Esophagus mucosa (tissue), 1 donor: ENCODE measurements around the gene C2orf76. TPM values are rescaled to one million over a fixed set of nuclear protein-coding genes. Genes with fewer than 3 reads are reported as not detected.

Experiments used
- ATAC-seq: fragments of 200-7000 bp; cut with Tn5 transposase; one replicate; pipeline ENCODE4 v1.9.1; 2020
- total RNA-seq: library from RNA; stranded (reverse); gene quantifications from one replicate; pipeline ENCODE4 v1.2.4, GENCODE V29; 2023
- donor health status: DM: yes; HTN: yes; CAD: no.

C2orf76 gene
- total RNA-seq, 1 donor from 2014 or later, result 8.0 TPM

- ATAC-seq, result no peak
These were observed 28.9 kb downstream of the C2orf76 start for GRCh38 chr2:119337749-119338148.

- ATAC-seq, result no peak
These were observed 32.8 kb downstream of the C2orf76 start for GRCh38 chr2:119333833-119334232.

- peak; percentile 82 for ATAC-seq
These were observed 33.3 kb downstream of the C2orf76 start for GRCh38 chr2:119333360-119333759.

GRCh38 chr2:119332953-119333352 lies 33.7 kb downstream of the C2orf76 start:
- no peak for ATAC-seq

- no peak for ATAC-seq
These were observed 39.2 kb downstream of the C2orf76 start for GRCh38 chr2:119327431-119327830.

- ATAC-seq, result no peak
These were observed 39.7 kb downstream of the C2orf76 start for GRCh38 chr2:119326938-119327337.

DNA sequence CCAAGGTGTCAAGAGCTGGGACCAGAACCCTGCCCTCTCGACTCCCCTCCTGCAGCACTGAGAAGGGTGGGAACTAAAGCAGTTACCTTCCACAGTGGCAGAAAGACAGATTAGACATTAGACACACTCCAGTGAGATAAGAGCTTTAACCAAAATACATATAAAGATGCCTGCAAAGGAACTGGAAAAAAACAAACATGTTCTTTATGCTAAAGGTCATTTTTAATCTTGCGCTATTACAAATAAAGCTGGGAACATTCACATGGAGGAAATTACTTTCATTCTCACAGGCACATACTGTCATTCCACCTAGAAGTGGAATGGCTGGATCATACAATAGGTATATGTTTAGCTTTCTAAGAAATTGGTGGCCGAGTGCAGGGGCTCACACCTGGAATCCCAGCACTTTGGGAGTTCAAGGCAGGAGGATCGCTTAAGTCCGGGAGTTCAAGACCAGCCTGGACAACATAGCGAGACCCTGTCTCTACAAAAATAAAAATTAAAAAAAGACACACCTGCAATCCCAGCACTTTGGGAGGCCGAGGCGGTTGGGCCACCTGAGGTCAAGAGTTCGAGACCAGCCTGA lies 41.9 kb downstream of the C2orf76 start:
- ATAC-seq, result no peak

DNA sequence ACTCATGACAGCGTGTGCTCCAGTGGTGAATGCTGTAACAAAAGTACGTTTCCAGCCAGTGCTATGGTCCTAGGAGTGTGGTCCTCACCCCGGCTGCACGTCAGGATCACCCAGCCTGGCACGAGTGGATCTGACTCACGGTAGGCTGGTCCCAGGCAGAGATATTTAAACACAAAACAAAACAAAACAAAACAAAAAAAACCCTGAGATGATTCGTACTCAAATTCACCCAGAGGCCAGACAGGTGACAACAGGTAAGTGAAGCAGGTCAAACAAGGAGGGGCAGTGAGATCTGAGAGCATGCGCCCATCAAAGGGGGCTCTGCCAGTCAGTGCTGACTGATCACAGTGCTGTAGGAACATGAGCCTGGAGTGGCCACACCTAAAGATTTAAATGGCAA lies 43.2 kb downstream of the C2orf76 start:
- peak; percentile 98 for ATAC-seq

DNA sequence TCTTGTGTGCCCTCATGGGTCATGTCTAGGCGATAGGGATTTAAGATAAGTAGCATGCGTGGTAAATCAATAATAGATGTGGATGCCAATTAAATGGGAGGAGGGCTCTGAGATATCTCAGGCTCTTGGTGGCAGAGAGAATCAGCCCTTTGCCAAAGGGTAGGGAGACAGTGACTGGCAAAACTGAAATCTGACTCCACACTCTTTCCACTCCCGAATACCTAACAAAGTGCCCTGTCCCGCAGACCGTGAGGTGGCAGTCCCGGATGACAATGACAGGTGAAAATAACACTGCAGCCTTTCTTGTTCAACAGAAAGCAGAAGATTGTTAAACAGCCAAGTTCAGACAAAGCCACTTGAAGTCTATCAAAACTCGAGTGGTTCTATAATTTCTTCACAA lies 47.0 kb downstream of the C2orf76 start:
- no peak for ATAC-seq

DNA sequence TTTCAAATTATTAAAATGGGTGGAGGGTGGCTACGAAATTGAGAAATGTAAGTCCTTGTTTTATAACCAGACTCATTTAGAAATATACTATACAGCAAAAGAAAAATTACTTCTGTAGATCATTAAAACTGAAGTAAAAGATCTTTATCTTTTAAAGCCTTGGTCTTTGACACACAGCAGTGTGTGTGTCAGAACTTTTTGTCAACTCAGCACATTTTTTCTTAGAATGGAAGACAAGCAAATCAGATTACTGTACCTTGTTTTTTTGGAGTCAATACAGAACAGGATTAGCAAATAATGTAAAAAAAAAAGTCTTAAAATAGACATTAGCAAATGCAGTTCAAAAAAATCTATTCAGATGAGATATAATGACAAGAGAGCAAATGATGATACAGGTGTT lies 49.1 kb downstream of the C2orf76 start:
- no peak for ATAC-seq

DNA sequence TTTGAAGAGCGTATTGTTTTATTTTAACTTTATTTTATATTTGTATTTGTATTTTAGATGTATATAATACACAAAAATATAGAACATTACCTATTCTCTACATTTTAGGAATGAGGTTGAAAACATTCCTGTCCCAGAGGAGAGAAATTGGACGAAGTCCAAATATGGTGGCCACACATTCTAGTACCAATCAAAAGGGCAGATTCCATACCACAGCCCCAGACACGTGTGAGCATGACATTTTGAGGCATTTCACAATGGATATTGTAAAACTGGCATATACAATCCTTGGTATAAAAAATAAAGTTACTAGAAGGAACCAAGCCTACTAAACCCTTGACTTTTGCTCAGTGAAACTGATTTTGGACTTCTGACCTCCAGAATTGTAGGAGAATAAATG lies 50.6 kb downstream of the C2orf76 start:
- ATAC-seq, result peak; percentile 31

DNA sequence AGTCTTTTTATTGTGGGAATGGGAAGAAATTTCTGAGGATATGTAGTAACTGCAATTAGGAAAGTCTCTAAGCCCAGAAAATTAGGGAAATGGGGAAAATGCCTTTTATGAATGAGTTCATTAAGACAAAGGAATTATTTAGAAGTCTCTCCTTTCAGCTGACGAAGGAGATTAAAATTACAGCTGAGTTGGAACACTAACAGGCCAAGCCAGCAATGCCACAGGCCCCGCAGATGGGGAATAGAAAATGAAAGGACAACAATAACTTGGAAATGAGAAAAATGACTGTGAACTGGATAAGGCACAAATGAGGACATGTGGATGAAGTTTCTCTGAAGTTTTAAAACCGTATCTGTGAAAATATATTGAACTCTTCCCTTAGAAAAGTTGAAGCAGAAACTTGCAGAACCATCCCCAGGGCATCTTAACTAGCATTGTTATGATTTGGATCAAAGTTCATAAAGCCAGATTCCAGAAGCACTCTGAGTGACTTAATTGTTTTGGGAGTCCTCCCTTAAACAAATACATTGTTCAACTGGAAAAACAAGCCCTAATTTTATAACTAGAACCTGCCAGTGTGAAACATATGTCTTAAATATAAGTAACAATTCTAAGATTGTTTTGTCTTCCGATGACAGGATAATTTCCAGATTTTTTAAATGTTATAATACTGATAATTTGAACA lies 51.3 kb downstream of the C2orf76 start:
- peak; percentile 77 for ATAC-seq

- no peak for ATAC-seq
These were observed 54.8 kb downstream of the C2orf76 start for GRCh38 chr2:119311831-119312230.

DNA sequence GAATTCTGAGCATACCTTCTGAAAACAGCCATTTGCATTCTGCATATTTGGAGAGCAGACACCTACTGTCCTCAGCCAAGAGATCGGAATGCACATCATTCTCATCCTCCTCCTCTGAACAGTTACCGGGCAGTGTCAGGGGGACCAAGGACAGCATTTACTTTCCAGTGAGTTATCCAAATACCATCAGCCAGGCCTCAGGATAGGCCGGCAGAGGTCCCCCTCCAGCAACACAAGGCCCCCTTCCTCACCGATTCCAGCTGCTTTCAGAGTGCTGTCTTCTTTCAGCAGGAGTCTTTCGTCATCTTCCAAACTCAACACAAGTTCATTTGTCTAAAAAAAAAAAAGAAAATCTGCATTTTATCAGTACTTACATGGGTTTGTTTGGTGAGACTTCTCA lies 55.3 kb downstream of the C2orf76 start:
- no peak for ATAC-seq

- ATAC-seq, result no peak
These were observed 57.8 kb downstream of the C2orf76 start for GRCh38 chr2:119308793-119309330.

DNA sequence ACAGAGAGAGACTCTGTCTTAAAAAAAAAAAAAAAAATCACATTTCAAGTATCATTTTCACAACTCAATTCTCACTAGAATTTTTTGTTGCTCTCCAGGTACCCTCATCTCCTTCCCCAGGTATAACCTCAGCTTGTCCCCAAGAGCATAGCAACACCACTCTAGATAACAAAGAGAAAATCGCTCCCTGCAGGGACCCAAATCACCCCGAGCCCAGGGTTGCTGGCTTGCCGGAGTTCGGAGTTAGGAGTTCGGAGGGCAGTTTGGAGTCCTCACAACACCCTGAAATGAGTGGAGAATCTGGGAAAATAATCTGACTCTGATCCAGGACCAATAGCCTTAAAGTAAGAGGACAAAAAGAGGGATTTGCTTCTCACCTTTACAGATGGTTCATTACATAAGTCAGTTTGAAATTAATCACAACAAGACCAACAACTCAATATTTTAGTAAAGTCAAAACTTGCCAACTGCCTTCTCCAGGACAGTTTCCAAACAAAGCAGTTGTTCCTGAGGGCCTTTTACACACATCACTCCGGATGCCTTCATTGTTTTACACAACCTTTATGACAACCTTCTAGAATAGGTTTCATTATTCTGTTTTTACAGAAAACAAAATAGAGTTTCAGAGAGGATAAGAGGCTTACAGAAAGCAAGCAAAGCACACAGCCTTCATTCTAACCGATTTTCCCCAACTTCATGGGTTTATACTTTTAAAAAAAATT lies 59.1 kb downstream of the C2orf76 start:
- ATAC-seq, result no peak

DNA sequence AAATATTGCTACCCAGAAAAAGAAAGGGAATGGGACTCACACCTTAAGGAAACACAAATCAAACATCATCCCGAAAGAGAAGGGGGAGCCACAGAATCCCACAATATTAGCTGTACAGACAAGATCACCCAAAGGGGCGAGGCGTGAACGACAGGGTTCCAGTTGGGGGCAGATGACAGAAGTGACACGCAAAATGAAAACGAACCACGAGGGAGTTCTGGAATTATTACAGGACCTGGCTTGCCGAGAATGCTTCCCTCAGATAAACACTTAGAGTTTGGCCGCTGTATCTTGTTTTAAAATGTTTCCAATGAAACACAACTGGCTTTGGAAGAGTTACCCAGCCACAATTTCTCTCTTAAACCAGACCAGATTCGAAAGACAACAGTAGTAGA lies 60.4 kb downstream of the C2orf76 start:
- no peak for ATAC-seq

DNA sequence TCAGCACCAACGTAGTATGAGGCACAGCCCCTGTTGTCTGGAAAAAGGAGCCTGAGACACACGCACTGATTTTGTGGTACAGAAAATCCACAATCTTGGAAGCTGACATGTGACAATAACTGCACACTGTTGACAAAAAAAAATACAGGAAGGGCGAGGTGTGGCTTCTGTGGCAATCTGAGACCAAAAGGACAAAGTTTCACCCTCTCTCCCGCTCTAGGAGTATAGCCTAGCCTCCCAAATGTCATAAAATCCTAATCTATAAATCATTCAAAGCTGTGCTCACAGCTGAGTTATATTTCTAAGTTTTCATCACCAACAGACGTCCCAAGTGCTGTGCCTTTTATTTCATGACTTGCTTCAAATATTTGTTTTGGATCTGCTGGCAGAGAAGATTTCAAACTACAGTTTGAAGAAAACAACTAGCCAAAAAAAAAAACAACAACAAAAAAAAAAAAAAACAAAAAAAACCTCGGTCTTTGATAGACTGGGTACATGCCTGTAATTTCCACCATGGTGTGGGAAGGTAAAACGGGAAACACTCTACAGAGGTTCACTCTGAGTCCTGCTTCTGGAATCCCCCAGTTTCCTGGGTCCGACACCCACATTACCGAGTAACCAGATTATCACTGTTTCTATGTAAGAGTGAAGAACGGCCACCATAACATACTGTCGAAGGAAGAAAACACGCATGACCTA lies 61.0 kb downstream of the C2orf76 start:
- no peak for ATAC-seq

GRCh38 chr2:119304847-119305246 lies 61.8 kb downstream of the C2orf76 start:
- no peak for ATAC-seq

DNA sequence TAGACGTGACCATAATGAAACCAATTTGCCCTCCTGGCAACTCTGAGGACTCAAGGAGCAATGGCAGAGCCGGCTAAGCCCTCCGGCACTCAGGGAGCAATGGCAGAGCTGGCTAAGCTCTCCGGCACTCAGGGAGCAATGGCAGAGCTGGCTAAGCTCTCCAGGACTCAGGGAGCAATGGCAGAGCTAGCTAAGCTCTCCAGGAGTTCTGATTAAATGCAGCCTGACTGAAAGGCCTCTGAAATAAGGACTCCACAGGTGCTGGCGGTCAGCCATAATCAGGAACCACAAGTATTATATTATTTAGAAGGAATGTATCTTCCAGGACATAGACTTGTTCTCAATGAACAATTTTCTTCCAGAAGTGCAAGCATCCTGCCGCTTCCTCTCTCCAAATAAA lies 65.2 kb downstream of the C2orf76 start:
- ATAC-seq, result no peak

DNA sequence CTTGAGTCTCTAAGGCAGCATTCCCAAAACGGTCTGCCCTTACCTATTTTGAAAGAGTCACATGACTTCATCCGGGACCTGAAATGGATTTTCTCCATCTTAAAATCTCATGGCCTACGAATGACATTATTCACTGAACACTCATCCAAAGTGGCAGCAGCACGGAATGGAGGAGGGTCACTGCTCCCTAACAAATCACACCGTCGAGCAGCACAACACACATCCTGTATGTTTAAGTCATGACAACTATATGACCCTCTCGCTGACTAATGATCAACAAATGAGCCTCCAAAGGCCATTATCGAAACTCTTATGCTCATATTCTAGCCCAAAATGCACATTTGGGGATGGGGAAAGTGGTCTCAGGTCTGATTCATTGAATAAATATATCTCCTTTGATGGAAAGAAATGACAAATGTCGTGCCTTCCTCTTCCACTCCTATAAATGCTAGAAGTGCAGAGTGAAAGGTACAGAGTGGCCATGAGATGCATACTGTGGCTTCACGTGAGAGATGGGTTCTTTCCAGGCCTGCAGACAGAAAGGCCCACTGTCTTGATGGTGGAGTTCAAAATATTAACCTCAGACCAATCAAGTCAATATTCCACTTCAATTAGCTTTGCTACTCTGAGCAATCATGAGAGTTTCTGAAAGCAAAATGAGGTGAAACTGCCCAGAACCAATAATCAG lies 70.8 kb downstream of the C2orf76 start:
- no peak for ATAC-seq

DNA sequence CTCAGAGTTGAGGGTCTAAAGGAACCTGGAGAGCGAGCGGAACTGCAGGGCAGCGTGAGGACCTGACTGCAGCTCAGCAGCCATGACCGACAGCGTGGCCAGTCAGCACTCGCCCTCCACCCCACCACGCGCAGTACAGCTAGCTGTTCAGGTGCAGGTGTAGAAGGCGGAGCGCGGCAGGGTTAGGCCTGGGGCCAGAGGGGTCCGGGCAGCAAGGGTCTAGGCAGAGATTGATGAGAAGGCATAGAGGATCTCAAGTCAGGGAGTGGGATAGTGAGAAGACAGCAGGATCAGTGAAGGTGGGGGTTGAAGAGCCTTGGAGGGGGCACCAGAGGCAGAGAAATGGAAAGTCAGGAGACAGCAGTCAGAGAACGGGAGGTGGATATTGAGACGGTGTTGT lies 72.0 kb downstream of the C2orf76 start:
- no peak for ATAC-seq

DNA sequence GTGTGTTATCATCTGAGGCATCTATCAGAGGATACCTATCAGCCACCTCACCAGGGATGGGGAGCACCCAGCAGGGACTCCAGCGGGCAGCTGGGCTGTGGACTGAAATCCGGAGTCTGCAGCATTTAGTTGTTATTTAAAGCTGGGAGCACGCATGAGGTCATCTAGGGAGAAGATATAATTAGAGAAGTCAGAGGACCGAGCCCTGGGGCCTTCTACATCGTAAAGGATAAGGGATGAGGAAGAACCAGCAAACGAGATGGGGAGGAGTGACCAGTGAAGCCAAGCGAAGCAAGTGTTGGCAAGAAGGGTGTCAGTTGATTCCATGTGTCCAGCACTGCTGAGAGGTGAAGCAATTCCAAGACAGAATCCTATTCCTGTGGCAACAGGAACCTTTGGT lies 72.7 kb downstream of the C2orf76 start:
- no peak for ATAC-seq
